Hepatocyte (in vitro differentiated cells): ENCODE results near the gene MYH13.

Source experiments
- EZH2phosphoT487 ChIP-seq: fragments of 200-600 bp; sonication (generic); IDR thresholded peaks from one replicate; pipeline ENCODE4 v1.6.1; 2018; ENCODE audit warnings: antibody characterized with exemption, mild to moderate bottlenecking, low read depth, moderate library complexity; ENCODE audit not compliant: unreplicated experiment, severe bottlenecking
- TF ChIP-seq, protein P1 (sequence below): fragments of 200-600 bp; sonication (generic); IDR thresholded peaks from 2 replicates; pipeline ENCODE4 v1.5.1; 2016; ENCODE audit warnings: antibody characterized with exemption, mild to moderate bottlenecking; ENCODE audit not compliant: poor library complexity

DNA sequence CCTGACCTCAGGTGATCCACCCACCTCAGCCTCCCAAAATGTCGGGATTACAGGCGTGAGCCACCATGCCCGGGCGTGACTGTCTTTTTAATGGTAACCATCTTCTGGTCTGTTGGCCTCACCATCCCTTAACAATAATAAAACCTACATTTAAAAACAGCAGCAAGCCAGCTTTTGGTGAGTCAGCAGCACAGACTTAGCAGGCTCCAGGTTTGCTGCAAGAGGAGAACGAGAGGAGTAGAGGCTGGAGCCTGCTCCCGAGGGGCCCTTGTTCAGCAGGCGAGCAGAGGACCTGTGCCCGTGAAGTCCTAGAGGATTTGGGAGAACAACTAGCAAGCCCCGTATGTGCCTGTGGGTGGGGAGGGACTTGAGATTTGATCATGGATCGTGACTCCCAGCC lies 35.7 kb downstream of the MYH13 start:
- TF ChIP-seq EZH2phosphoT487 = no peak
- TF ChIP-seq, protein P1, sequence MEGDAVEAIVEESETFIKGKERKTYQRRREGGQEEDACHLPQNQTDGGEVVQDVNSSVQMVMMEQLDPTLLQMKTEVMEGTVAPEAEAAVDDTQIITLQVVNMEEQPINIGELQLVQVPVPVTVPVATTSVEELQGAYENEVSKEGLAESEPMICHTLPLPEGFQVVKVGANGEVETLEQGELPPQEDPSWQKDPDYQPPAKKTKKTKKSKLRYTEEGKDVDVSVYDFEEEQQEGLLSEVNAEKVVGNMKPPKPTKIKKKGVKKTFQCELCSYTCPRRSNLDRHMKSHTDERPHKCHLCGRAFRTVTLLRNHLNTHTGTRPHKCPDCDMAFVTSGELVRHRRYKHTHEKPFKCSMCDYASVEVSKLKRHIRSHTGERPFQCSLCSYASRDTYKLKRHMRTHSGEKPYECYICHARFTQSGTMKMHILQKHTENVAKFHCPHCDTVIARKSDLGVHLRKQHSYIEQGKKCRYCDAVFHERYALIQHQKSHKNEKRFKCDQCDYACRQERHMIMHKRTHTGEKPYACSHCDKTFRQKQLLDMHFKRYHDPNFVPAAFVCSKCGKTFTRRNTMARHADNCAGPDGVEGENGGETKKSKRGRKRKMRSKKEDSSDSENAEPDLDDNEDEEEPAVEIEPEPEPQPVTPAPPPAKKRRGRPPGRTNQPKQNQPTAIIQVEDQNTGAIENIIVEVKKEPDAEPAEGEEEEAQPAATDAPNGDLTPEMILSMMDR = no peak
